Measurements from ENCODE around the gene AMY2B.

DNA sequence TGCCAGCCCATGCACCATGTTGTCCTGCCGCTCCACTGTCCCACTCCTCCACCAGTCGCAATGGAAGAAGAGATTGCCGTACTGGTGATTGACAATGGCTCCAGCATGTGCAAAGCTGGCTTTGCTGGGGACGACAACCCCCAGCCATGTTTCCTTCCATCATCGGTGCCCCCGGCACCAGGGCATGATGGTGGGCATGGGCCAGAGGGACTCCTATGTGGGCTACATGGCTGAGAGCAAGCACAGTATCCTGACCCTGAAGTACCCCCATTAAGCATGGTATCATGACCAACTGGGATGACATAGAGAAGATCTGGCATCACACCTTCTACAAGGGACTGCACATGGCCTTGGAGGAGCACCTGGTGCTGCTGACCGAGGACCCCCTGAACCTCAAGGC is 1.9 kb upstream of the AMY2B start:
- TF ChIP-seq CTCF (conservative IDR thresholded peaks at IDR 0.05; ENCODE audit: low read depth, low read length) (no peak), EZH2 (IDR thresholded peaks at IDR 0.05; ENCODE audit: low read length, unreplicated experiment) (no peak), EZH2phosphoT487 (IDR thresholded peaks at IDR 0.05; ENCODE audit: borderline replicate concordance, low read length) (no peak)
